Right cardiac atrium (tissue), 5 donors: ENCODE data around the gene LRRTM4. TPM values are rescaled to one million over a fixed set of nuclear protein-coding genes. Genes with fewer than 3 reads are reported as not detected.

Source experiments
- ATAC-seq, 2 donors: fragments of 200-7000 bp; cut with Tn5 transposase; one replicate each; pipeline versions ENCODE4 v1.8.0 to v1.9.1; 2020; ENCODE audit warnings: moderate library complexity in 2 of 2, mild to moderate bottlenecking in 1 of 2
- DNase-seq, 3 donors: peaks; one replicate each; pipeline ENCODE4 v3.0.0-alpha.2; 2020
- H3K27ac ChIP-seq: one replicate; pipeline ENCODE4 v1.5.1; 2013; ENCODE audit warnings: mild to moderate bottlenecking, low read length, control low read depth, moderate library complexity
- H3K27me3 ChIP-seq: one replicate; pipeline ENCODE4 v1.6.1; 2013; ENCODE audit not compliant: control insufficient read depth, insufficient read depth
- H3K4me1 ChIP-seq: one replicate; pipeline ENCODE4 v1.6.1; 2013; ENCODE audit warnings: low read length; ENCODE audit not compliant: control insufficient read depth, insufficient read depth
- H3K4me3 ChIP-seq: one replicate; pipeline ENCODE4 v1.5.1; 2013; ENCODE audit warnings: low read length, control low read depth
- H3K9me3 ChIP-seq: one replicate; pipeline ENCODE4 v1.6.1; 2013; ENCODE audit warnings: low read length; ENCODE audit not compliant: control insufficient read depth
- WGBS: extraction: QIAGEN DNeasy Blood & Tissue Kit; methylation state at CpG from one replicate; pipeline ENCODE4 v1.1.7; 2013; 5-methylcytosine and 5-hydroxymethylcytosine counted together
- intact Hi-C, 4 donors: fragments of 100-400 bp; cut with DNase I; formaldehyde crosslinking; loops; one replicate each; pipeline versions ENCODE4 v1.11.0 to v1.14.0; 2022 to 2023
- long read RNA-seq, 4 donors: library from polyadenylated mRNA; unstranded; transcript quantifications; one replicate each; pipeline ENCODE4 v2.0.0, GENCODE V29; 2020 to 2021
- polyA plus RNA-seq: library from polyadenylated mRNA; stranded (reverse); fragments of 200-250 nt; gene quantifications from one replicate; pipeline ENCODE4 v1.2.3, GENCODE V29; 2013
- total RNA-seq, 4 donors: library from RNA; stranded (reverse); fragmentation: NEBNext Ultra II Directional; extraction: Animal tissue kit (Norgen Biotek cat#: 25700); gene quantifications; one replicate each; pipeline ENCODE4 v1.2.1, GENCODE V29; 2021
- donor health status: healthy with polysubstance abuse.
- donor health status: DM: no; HTN: yes; CAD: no.
- donor health status: DM: no; HTN: no; CAD: no.
- donor health status: DM: no; HTN: yes; CAD: no; lungs with severe emphysema.
- donor health status: DM: yes; HTN: yes; CAD: no.

The LRRTM4 gene
- total RNA-seq = 1 to 10 TPM in 1 of 4 donors, under 1 TPM in 3; 0.50 to 1.0 (median 0.61) TPM
- polyA plus RNA-seq = 0.09 TPM
- long read RNA-seq, donor 1 = 0 reads
- long read RNA-seq, donor 2 = 0 reads
- long read RNA-seq, donor 3 = 0 reads
- long read RNA-seq, donor 4, partial matches to known transcripts = 0 of 1 reads
- long read RNA-seq, donor 4, other reads (novel, unspliced or antisense) = 1 of 1 reads

DNA sequence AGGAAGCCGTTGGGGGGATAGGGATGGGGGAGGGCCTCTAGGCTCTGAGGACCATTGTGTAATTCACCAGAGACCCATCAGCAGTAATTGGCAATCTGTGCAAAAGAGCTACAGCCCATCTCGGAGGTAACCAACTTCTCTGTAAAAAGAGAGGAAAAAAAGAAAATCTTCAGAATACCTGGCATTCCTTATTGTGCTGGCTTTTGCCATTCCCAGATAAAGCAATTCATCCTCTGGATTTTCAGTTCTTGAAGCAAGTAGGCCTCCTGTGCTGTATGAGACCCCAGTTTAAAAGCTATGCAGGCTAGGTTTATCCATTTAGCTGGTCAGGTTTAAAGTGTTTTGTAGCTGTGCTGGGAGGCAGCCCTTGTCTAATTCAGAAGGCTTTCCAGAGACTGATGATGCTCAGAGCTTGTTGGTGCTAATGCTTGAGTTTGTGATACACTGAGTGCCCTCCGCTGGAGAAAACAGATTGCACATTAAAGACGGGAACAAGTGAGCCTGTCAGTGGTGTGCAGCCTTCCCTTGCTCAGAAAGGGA lies at the start of gene LRRTM4:
LRRTM4 (minus strand) TSS at position 446 of the 540 bp plus-strand sequence.
- Histone ChIP-seq H3K9me3 (no peaks in the 10 kb centered on the region), H3K27me3 (no peaks in the 10 kb centered on the region), H3K4me3 (peak within 1 kb of the TSS; percentile 35), H3K4me1 (no peaks in the 10 kb centered on the region), H3K27ac (no peak within 1 kb of the TSS)
- ATAC-seq (peak in 1 of 2 donors; percentile 78), DNase-seq (no peak)
- intact Hi-C loops = no loop called here
- WGBS = 3% methylated on average over 4 of the region's 4 CpGs

DNA sequence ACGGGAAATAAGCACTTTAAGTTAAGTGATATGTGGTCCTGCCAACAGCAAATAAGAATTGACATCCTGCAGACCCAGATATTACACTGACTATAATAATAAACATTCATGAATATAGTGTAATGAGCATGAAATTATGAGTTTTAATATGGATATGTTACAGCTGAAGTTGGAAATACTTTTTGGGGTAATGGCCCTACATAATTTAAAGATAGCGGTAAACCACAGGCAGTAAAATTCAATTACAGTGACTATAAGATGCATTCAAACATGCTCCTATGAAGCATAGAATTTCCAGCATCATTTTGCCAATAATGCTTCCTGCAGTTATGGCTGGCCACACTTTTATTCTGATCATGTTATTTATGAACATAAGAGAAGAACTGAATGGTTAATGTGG lies 49.4 kb upstream of the LRRTM4 start:
- Histone ChIP-seq H3K4me3 (no peak overlapping the region), H3K4me1 (no peaks in the 10 kb centered on the region), H3K27me3 (no peaks in the 10 kb centered on the region), H3K27ac (no peak overlapping the region), H3K9me3 (no peaks in the 10 kb centered on the region)
- DNase-seq (no peak), ATAC-seq (no peak)
- intact Hi-C loops = no loop called here
- WGBS = 71% methylated on average over 2 of the region's 2 CpGs

DNA sequence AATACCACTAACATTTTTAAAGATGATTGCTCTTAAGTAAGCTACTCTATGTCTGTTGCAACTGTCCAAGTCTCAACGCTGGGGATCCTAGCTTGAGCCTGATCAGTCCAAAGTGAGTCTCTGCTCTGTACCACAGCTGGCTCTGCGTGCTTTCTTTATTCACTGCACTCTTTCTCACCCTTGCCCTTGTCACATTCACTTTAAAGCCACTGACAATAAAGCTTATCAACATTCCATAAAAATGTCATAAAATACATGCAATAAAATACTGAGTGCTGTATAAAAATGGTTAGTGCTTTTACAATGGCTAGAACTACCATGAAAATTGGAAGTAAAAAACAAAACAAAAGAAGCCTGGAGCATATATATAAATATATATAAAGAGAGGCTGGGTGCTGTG lies 45.5 kb upstream of the LRRTM4 start:
- Histone ChIP-seq H3K27ac (no peak overlapping the region), H3K9me3 (no peaks in the 10 kb centered on the region), H3K4me1 (no peaks in the 10 kb centered on the region), H3K27me3 (no peaks in the 10 kb centered on the region), H3K4me3 (no peak overlapping the region)
- 36% methylated on average over 2 of the region's 2 CpGs for WGBS
- ATAC-seq (no peak), DNase-seq (no peak)
- intact Hi-C loops = no loop called here

DNA sequence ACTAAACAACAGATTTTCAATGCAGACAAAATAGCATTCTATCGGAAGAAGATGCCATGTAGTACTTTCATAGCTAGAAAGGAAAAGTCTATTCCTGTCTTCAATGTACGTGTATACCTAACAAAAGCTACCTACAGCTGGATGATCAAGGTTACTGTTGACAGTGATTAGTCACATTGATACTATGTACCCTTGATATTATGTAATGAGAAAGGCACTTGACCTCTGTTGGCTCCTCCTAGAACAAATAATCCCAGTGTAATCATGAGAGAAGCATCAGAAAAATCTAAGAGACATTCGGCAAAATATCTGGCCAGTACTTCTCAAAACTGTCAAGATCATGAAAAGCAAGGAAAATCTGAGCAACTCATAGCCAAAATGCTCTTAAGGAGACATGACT lies 44.4 kb upstream of the LRRTM4 start:
- H3K4me3 ChIP-seq = no peak overlapping the region
- H3K9me3 ChIP-seq = no peaks in the 10 kb centered on the region
- DNase-seq (no peak), ATAC-seq (no peak)
- no peaks in the 10 kb centered on the region for H3K27me3 ChIP-seq
- H3K4me1 ChIP-seq = no peaks in the 10 kb centered on the region
- intact Hi-C loops = no loop called here
- 72% methylated on average over 3 of the region's 3 CpGs for WGBS
- H3K27ac ChIP-seq = no peak overlapping the region

DNA sequence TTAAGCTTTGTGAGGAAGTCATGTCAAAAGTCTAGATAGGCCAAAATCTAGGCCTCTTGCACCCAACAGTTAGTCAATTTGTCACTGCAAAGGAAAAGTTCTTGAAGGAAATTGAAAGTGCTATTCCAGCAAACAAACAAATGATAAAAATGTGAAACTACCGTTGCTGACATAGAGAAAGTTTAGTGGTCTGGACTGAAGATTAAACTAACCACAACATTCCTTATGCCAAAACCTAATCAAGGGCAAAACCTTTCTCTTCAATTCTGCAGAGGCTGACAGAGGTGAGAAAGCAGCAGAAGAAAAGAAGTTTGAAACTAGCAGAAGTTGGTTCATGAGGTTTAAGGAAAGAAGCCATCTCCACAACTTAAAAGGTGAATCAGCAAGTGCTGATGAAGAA lies 44.0 kb upstream of the LRRTM4 start:
- WGBS = 36% methylated on average over 1 of the region's 1 CpG
- intact Hi-C loops = no loop called here
- ATAC-seq = no peak

DNA sequence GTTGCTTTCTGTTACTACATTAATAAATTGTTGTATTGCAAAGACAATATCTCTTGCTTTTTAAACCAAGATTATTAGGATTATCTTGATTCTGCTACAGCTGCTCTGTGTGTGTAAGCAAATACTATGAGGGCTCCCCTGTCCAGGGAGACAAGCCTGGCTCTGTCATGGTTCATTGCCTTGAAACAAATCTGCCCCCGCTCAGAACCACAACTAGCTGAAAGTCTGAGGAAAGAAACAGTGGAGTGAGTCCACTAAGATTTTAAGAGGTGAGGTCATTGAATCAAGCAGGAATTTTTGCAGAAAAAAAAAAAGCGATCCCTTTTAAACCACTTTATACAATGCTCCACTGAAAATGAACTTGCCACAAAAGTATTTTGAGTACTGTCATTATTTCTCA lies 30.8 kb upstream of the LRRTM4 start:
- Histone ChIP-seq H3K4me1 (no peaks in the 10 kb centered on the region), H3K9me3 (no peaks in the 10 kb centered on the region), H3K4me3 (no peak overlapping the region), H3K27ac (no peak overlapping the region), H3K27me3 (no peaks in the 10 kb centered on the region)
- 84% methylated on average over 2 of the region's 2 CpGs for WGBS
- no peak for DNase-seq
- ATAC-seq = no peak
- intact Hi-C loops = no loop called here

More for the DNA sequence above, 44.0 kb upstream of the LRRTM4 start:
- Histone ChIP-seq H3K4me3 (no peak overlapping the region), H3K4me1 (no peaks in the 10 kb centered on the region), H3K27ac (no peak overlapping the region), H3K27me3 (no peaks in the 10 kb centered on the region), H3K9me3 (no peaks in the 10 kb centered on the region)
- DNase-seq = no peak

DNA sequence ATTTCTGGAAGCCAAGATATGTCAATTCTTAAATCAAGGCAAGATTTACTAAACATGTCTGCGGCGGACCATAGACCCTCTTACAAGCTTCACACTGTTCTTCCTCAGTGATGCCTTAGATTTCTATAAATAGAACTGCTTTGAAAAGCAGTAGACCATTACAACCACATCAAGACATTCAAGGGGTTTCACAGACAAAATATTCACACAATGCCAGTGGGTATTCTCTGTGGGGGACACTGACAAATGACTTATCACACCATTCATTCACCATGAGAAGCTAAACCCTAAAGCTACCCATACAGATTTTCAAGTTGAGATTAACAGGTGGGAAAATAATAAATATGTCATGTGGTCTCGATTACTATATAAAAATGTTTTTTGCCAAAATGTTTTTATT lies 15.9 kb upstream of the LRRTM4 start:
- no peak overlapping the region for H3K4me3 ChIP-seq
- H3K27ac ChIP-seq = no peak overlapping the region
- intact Hi-C loops = no loop called here
- DNase-seq = no peak
- H3K4me1 ChIP-seq = no peaks in the 10 kb centered on the region
- no peak for ATAC-seq
- H3K9me3 ChIP-seq = no peaks in the 10 kb centered on the region
- no peaks in the 10 kb centered on the region for H3K27me3 ChIP-seq
- 86% methylated on average over 3 of the region's 3 CpGs for WGBS

DNA sequence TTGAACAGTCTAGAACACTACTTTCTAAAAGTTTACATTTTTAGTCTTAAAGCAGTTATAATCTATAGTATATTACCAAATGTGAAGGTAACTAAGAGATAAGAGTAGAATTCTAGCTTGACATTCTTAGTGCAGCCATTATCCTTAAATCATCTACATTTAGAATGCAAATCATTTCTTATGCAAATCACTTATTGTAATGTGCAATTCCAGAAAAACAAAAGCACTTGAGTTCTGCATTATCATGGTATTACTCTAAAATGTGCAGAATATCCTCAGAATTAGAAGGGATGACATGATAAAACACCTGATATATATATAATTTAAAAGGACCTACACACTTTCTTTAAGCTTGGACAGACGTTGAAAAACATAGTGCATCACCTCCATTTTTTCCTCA lies 712 bp upstream of the LRRTM4 start:
- WGBS = 75% methylated on average over 1 of the region's 1 CpG
- H3K27me3 ChIP-seq = no peaks in the 10 kb centered on the region
- no peak overlapping the region for H3K4me3 ChIP-seq
- no peaks in the 10 kb centered on the region for H3K4me1 ChIP-seq
- DNase-seq (no peak), ATAC-seq (no peak)
- intact Hi-C loops = no loop called here
- no peaks in the 10 kb centered on the region for H3K9me3 ChIP-seq
- H3K27ac ChIP-seq = no peak overlapping the region

DNA sequence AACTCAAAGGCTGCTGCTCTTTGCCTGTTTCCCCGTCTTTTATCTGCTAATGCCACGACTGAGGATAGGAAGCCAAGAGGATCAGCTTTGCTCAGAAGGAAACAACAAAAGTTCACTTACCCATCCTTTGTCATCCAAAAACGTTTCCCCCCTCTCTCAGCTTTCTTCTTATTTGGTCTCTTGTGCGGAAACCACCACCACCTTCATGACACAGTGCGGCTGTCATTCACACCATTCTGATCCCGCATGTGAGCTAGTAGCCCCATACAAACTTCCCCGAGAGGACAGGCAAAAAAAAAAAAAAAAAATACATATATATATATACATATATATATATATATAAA lies 656 bp downstream of the LRRTM4 start:
- ATAC-seq (no peak), DNase-seq (no peak)
- intact Hi-C loops = no loop called here
- WGBS = 4% methylated on average over 7 of the region's 7 CpGs
- Histone ChIP-seq H3K9me3 (no peaks in the 10 kb centered on the region), H3K4me1 (no peaks in the 10 kb centered on the region), H3K27me3 (no peaks in the 10 kb centered on the region), H3K4me3 (no peak overlapping the region), H3K27ac (no peak overlapping the region)

DNA sequence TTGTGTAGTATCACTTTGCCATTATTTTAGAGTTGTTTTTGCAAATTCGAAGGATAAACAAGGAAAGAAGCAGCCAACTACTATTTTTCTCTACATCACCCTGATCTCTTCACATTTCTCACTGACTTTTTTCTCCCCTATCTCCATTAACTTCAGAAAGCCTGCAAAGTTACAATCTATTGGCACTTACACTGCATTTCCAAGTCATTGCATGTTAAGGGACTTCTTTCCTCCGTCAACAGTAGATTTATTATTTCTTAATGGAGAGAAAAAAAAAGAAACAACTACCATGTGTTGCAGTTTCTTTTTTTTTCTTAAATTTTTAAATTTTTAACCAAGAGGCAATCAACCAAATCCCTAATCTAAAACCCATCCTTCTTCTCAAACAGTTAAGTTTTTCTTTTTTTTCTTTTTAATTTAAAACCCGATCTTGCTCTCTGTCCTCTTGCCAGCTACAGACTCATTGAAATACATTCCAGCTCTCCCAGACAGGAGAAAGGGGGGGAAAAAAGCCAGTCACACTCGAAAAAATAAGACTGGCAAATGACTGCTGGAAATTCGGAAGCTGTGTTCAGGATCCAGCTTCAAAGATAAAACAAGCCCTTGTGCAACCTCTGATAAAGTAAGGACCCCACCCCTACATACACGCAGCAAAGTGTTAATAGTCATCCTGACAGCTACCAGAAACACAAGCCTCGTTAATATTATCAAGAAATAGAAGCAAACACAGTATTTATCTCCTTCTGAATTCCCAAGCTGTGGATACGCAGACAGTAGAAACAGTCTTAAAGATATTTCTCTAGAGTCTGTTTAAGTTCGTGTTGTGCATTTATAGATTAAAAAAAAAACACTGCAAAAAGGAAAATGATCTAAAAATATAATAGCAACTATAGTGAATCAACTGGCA lies 1.3 kb downstream of the LRRTM4 start:
- H3K4me1 ChIP-seq = no peaks in the 10 kb centered on the region
- no peaks in the 10 kb centered on the region for H3K27me3 ChIP-seq
- H3K27ac ChIP-seq = no peak overlapping the region
- peak overlapping the region; percentile 35 for H3K4me3 ChIP-seq
- DNase-seq = no peak
- peak in 1 of 2 donors; percentile 40 for ATAC-seq
- H3K9me3 ChIP-seq = no peaks in the 10 kb centered on the region
- WGBS = 4% methylated on average over 9 of the region's 9 CpGs
- intact Hi-C loops = no loop called here

DNA sequence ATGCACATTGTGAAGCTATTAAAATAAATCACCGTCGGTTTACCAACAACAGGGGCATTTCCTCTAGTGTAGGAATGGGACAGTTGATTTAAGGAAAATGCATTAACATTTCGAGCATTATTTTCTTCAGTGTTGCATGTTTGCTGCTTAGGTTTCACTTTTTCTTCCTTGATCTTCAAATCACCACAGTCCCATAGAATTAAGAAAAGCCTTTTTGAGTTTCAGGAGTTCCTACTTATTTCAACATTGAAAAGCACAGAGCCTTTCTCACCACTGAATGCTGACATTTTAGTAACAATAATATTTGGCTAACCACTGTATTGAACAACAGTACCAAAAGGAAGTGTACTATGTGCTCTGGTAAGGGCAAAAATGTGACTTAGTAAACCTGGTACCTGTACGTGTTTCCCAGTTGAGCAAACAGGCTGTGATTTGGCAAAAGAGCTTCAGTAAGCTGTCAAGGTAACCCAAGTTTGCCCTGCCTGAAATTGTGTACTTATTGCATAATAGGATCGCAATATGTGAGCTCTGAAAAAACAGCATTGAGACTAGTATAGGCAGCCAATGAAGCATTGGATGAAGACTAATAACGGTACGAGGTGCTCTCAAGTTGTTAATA lies 2.2 kb downstream of the LRRTM4 start:
- WGBS = 52% methylated on average over 7 of the region's 7 CpGs
- no peaks in the 10 kb centered on the region for H3K27me3 ChIP-seq
- H3K27ac ChIP-seq = no peak overlapping the region
- no peak overlapping the region for H3K4me3 ChIP-seq
- no peak for ATAC-seq
- H3K4me1 ChIP-seq = no peaks in the 10 kb centered on the region
- intact Hi-C loops = no loop called here
- no peak for DNase-seq
- no peaks in the 10 kb centered on the region for H3K9me3 ChIP-seq
